GM04504 (cell line): Measurements from ENCODE around the gene ZNF10.

ENCODE experiments used
- DNase-seq: peaks from one replicate; pipeline ENCODE4 v3.0.0-alpha.2; 2012; ENCODE audit warnings: low read depth

ZNF10 gene

DNA sequence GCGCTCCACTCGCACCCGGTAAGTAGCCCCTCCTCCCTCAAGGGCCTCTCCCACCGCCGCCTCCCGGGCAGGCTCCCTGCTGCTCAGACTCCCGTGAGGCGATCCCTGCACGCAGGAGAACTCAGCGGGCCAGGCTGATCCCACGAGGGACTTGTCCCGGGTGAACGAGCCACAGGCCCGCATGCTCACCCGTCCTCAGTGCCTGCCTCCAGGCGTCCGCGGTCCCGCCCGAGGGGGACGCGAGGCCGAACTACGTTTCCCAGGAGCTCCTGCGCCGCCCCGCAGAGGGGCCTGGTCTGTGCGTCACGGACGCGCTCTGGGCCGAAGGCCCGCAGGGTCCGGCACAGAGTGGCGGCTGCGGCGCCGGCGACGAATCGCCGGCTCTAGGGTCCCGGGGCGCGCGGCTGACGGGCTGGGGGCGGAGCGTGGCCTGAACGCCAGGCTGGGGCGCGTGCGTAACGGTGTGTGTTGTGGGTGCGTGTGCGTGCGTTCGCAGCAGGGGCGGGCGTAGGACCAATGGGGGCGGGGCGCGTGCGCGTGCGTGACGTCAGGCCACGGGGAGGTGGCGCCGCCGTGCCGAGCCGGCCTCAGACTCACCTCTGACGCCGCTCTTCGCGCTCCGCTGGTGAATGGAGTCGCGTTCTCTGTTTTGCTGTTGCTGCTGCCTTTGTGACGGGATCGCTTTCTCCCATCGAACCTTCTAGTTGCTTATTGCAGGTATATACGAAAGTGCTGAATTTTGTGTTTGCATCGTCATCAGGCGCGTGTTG, at the start of gene ZNF10, which contains the start of gene ZNF891:
Gene ZNF10, plus strand, starts transcription at position 590 of the 770 bp plus-strand sequence. CDS start 13,866 bp downstream, outside the sequence.
Gene ZNF891, minus strand, starts transcription at position 237 of the 770 bp plus-strand sequence. CDS start 8,356 bp downstream, outside the sequence.
- peak; percentile 90 for DNase-seq

DNA sequence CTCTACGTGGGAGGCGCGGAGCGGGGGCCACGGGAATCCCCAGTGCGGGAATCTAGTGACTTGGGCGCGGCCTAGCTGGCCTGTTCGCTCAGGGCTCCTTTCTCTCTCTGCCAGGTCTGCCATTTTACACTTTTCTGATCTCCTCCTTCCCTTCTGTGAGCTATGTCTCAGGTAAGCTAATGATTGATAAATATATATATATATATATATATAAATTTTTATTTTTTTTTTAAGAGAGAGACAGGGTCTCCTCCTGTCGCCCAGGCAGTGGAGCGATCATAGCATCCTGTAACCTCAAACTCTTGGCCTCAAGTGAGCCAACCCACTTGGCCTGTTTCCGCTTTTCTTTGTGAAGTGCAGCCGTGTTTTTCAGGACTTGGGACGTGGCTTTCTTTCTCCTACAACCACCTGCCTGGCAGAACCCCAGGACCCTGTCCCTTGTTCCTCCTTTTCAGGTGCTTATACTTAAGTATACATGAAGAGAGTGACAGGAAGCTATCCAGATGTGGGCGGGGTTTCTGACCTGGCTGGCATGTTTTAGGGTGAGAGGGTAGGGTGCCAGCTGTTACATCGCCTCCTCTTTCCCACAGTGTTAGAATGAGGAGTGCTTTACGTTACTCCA, 49.2 kb upstream of the ZNF10 start:
- no peak for DNase-seq

DNA sequence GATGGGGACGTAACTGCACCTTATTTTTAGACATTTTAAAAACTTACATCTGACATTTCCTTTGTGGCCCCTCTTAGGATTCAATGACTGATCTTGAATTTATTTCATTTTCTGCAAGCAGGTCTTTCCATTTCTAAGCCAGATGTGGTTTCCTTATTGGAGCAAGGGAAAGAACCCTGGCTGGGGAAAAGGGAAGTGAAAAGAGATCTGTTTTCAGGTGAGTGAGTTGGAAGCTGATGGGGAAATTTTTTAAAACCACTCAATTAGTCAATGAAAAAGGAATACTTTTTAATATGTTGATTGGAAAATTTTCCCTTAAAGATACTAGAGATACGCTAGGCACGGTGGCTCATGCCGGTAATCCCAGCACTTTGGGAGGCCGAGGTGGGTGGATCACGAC, 47.1 kb upstream of the ZNF10 start:
- DNase-seq = no peak

DNA sequence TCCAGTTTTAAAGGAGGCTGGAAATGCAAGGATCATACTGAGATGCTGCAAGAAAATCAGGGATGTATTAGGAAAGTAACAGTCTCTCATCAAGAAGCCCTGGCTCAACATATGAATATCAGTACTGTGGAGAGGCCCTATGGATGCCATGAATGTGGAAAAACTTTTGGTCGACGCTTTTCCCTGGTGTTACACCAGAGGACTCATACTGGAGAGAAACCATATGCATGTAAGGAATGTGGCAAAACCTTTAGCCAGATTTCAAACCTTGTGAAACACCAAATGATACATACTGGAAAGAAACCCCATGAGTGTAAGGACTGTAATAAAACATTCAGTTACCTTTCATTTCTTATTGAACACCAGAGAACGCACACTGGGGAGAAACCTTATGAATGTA, 24.8 kb upstream of the ZNF10 start:
- no peak for DNase-seq

DNA sequence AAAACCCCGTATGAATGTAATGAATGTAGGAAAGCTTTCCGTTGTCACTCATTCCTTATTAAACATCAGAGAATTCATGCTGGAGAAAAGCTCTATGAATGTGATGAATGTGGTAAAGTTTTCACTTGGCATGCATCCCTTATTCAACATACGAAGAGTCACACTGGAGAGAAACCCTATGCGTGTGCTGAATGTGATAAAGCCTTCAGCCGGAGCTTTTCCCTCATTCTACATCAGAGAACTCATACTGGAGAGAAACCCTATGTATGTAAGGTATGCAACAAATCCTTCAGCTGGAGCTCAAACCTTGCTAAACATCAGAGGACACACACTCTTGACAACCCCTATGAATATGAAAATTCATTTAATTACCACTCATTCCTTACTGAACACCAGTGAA, 24.2 kb upstream of the ZNF10 start:
- DNase-seq = no peak

DNA sequence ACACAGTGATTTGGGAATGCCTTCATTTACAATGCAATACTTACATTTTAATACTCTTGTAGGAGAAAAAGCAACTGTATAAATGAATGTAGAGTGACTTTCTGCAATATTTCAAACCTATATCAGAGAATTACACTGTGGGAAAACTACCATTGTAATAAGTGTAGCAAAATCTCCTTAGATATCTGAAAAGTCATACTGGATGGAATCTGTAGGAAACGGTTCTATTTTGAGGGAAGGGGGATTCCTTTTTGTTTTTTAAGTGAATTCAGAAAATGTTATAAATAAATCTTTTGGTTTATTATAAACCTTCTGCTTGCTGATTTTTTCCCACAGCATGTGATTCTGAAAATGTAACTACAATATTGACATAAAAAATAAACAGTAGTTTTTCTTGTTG, 23.3 kb upstream of the ZNF10 start:
- DNase-seq = no peak

DNA sequence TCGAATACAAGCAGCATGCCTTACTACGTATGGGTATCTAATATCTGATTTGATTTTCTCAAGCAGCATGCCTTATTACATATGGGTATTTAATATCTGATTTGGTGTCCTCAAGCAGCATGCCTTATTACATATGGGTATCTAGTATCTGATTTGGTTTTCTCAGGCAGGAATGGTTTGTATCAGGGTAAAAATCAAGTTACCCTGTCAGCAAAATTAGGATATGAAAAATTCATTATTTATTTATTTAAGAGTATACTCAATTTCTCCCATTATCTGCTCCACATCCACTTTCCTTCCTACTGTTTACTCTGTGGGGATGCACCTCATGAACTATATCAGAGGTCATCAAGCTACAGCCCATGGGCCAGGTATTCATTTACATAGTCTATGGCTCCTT, 22.3 kb upstream of the ZNF10 start:
- no peak for DNase-seq

DNA sequence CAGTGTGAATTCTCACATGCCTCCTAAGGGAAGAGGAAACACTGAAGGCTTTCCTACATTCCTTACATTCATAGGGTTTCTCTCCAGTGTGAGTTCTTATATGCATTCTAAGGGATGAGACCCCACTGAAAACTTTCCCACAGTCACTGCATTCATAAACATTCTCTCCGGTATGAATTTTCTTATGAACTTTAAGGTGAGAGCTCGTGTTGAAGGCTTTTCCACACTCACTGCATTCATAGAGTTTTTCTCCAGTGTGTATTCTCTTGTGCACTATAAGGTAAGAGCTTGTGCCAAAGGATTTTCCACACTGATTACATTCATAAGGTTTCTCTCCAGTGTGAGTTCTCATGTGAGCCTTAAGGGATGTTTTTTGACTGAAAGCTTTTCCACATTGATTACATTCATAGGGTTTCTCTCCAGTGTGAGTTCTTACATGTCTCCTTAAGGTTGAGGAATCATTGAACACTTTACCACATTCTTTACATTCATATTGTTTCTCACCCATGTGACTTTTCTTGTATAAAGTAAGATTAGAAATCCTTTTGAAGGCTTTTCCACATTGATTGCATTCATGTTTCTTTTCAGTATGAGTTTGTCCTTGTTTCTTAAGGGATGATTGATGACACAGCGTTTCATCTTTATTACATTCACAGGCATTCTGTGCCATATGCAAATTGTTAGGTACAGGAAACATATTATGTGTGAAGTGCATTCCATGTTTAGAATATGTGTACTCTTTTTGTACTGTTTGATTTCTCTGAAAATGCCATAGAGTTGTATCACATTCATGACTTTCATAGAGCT, 9.8 kb upstream of the ZNF10 start:
- DNase-seq = no peak

DNA sequence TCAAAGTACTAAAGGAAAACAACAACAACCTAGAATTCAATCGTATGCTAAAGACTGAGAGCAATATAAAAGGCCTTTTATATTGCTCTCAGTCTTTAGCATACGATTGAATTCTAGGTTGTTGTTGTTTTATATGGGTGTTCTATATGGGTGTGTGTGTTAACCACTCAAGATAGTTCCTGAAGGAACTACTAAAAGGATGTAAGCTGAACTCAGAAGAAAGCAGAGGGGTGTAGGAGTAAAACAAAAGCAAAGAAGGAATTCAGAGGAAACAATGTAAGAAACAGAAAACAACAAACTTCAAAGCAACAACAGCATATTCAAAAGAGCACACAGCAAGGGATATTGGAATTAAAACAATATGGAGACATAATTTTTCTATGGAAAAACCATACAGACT, 5.8 kb upstream of the ZNF10 start:
- DNase-seq = no peak

DNA sequence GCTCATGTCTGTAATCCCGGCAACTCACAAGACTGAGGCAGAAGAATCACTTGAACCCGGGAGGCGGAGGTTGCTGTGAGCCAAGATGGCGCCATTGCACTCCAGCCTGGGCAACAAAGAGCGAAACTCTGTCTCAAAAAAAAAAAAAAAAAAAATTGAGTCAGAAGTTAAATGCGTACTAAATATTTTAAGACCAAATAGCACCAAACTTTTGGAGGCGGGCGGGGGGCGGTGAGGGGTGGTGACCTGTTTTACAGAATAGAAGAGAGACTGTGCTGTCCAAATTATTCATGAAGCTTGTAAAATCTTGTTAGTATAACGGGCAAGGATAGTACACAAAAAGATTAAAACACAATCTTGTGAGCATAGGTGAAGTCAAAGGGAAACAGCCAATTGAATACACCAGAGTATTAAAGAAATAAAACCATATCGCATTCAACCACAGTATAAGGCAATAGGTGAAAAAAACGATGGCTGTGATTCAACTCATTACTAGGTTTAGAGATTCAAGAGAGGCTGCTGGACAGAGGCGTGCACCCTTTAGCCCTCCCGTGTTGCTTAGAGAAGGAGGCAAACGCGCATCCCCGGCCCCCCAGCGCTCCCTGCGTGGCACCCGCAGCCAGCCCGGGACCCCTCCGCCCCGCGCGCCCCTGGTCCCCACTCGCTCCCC, 924 bp upstream of the ZNF10 start:
- no peak for DNase-seq

DNA sequence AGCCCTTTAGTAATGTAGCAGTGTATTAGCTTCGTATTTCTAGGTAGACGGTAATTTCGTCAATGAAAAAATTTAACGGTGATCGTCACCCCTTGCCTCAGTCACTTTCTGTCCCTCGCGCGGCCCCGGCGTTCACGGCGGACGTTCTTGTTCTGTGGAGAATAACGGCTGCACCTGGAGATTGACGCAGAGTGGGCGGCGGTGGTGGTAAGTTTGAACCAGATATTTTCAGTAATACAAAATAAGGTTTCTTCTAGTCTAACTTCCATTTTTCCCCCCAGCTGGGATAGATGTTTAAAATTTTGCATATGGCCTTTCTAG, 341 bp downstream of the ZNF10 start:
- DNase-seq = no peak

DNA sequence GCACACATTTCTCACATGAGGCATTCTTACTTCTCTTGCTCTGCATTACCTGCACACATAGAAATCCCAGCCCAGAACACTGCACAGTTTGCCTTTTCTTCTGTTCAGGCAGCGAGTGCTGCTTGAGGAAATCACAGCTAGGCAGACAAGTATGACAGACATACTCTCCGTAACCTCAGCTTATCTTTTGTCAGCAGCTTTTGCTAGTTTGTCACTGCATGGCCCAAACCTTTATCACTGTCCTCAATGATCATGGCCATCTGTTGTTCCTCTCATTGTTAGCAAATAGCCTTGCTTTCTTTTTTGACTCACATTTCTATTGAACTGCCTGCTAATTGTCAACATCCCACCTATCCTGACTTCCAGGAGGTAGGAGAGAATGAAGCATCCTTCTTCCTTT, 5.3 kb downstream of the ZNF10 start:
- no peak for DNase-seq

DNA sequence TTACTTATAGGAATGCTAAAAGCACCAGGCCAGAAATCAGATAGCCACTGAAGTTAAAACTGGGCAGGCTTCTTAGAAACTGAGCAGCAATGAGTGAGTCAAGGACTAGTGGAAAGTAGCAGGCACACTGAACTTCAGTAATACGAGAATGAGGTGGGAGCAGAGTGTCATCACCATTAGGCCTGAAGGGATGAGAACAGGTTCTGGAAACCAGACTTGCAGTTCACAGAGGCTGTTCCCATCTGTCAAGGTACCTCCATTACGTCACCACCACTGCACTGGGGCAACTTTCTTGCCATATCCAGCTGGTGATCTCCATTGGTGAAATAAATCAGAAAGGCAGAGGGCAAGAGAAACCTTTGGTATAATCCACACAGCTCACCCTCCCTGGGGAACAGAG, 15.6 kb downstream of the ZNF10 start:
- no peak for DNase-seq

DNA sequence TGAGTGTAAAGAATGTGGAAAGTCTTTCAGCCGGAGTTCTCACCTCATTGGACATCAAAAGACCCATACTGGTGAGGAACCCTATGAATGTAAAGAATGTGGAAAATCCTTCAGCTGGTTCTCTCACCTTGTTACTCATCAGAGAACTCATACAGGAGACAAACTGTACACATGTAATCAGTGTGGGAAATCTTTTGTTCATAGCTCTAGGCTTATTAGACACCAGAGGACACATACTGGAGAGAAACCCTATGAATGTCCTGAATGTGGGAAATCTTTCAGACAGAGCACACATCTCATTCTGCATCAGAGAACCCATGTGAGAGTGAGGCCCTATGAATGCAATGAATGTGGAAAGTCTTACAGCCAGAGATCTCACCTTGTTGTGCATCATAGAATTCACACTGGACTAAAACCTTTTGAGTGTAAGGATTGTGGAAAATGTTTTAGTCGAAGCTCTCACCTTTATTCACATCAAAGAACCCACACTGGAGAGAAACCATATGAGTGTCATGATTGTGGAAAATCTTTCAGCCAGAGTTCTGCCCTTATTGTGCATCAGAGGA, 25.8 kb downstream of the ZNF10 start:
- no peak for DNase-seq

DNA sequence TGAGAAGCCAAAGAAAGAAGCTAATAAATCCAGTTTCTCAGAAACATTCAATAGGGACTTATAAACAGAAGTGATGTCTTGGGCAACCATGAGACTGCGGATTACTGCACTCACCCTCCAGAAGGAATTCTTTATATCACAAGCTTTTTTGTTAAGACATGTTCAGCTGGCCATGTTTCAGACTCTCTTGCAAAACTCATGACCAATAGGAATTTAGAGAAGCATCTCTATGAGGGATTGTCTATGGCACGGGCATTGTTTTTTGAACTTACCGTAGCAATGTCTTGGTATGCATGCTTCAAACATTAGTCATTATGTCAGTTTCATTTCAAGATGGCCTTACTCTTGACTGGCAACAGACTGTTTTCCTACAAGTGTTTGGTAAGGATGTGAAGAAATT, 35.3 kb downstream of the ZNF10 start:
- no peak for DNase-seq

DNA sequence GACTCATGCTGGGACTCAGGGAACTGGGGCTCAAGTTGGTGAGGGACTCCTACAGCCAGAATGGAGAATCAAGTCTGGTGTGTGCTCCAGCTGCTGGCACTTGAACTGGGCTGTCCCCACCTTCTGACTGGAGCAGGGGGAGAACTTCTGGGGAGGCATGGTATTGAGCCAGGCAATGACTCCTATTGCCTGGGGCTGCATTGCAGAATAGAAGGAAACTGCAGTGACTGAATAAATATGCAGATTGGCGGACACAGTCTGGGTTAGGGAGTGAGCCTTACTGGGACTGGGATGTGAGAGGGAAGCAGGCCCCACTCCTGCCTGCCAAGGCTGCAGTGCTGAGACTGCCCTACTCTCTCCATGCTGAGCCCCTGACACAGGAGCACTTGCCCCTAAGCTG, 42.1 kb downstream of the ZNF10 start:
- DNase-seq = no peak

DNA sequence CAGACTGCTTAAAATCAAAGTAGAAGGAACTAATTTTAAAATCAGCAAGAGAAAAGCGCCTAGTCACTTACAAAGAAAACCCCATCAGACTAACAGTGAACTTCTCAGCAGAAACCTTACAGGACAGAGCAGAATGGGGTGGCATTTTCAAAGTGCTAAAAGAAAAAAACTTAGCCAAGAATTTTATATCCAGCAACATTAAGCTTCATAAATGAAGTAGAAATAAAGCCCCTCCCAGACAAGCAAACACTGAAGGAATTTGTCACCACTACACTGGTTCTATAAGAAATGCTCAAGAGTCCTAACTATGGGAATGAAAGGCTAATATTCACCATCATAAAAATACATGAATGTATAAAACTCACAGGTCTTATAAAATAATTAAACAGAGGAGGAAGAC, 44.5 kb downstream of the ZNF10 start:
- no peak for DNase-seq

DNA sequence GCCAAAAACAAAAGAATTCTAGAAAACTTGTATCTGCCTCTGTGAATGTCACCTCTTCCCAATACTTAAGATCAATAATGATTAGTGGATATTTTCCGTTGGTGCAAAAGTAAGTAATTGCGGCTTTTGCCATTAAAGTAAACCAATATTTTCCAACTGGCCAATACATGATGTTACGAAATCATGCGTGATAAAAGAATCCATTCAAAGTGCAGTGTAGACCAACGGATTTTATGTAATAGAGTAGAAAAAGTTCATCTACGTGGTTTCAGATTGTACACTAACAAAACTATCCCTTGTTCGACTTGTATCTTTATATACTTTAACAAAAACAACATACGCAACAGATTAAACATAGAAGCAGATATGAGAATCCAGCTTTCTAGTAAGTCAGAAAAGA, 50.2 kb downstream of the ZNF10 start:
- DNase-seq = no peak

DNA sequence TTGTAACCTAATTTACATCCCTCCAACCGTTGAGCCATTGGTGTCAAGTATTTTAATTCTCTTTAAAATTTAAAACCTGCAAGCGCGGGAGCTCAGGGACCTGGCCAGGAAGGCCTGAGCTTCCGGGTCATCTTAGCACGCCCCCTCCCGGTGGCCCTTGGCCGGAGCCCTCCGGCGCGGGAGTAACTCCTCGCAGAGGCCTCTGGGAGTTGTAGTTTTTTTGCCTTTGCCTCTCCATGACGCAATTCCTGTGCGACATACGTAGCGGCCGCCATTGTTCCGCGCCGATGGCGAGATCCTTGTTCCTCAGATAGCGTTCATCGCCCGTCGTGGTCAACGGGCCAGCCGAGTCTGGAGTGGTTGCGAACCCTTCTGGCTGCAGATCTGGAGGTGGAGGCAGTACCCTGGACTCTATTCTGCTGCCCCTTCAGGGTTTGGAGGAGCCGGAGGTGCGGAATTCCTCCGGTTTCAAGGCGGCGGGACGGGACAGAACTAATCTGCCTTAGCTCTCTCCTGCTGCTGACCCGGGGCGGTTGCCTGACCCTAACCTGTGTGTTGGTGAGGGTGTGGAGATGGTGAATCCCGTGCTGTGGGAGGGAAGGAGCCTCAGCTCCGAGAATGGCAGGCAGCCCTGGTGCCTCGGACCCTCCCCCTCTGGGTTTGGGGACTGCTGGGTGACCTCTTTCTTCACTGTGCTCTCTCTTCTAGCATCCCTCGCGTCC, 51.0 kb downstream of the ZNF10 start, which contains the start of gene ZNF268:
Gene ZNF268, plus strand, starts transcription at position 258 of the 722 bp plus-strand sequence. CDS start 503 bp downstream, outside the sequence.
- DNase-seq = peak; percentile 76

DNA sequence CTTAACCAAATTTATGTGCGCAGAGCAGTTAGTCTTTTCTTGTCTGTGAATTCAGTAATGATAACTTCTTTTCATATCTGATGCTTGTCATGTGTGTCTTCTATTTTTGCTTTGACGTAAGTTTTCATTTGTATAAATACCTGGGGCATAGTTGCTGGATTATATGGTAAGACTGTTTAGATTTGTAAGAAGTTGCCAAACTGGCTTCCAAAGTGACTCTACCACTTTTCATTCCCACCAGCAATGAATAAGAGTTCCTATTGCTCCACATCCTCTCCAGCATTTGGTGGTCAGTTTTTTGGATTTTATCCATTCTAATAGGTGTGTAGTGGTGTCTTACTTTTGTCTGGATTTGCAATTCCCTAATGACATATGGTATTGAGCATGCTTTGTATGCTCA, 59.7 kb downstream of the ZNF10 start:
- DNase-seq = no peak

DNA sequence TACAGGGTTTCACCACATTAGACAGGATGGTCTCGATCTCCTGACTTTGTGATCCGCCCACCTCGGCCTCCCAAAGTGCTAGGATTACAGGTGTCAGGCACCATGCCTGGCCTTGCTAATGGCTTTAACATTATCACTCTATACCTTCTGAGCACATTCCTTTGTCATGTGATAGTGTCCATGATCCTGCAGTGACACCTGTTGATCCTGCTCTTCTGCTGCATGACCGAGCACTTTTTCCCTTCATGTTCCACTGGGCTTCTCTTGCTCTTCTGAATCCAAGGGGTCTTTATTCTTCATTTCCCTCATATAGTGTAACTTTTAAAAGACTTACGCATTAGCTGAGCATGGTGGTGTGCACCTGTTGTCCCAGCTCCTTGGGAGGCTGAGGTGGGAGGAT, 62.4 kb downstream of the ZNF10 start:
- DNase-seq = no peak
